IMR-90 (cell line): ENCODE data around the gene PTK6. TPM values are rescaled to one million over a fixed set of nuclear protein-coding genes. Genes with fewer than 3 reads are reported as not detected.

Experiments
- ATAC-seq: fragments of 200-7000 bp; cut with Tn5 transposase; 2 replicates; pipeline ENCODE4 v1.9.1; 2020; ENCODE audit warnings: low read depth, mild to moderate bottlenecking, moderate library complexity
- BruUV-seq: library from RNA; stranded (reverse); fragments of 400-500 nt; replicated peaks from 2 replicates; lab custom pipeline; 2021; lab: Mats Ljungman, UMichigan
- CTCF ChIA-PET: fragments of 300-600 bp; formaldehyde crosslinking; extraction: SDS; loops from one replicate; lab custom pipeline; 2021; ENCODE audit warnings: antibody characterized with exemption; lab: Yijun Ruan, JAX
- POLR2A ChIA-PET: fragments of 300-600 bp; sonication (Branson Sonifier 250); formaldehyde crosslinking; loops from one replicate; lab custom pipeline; 2022; ENCODE audit warnings: antibody characterized with exemption; ENCODE audit not compliant: unreplicated experiment; lab: Charles Lee
- DNase-seq: peaks from one replicate; pipeline ENCODE4 v3.0.0; 2013
- H2AFZ ChIP-seq: replicated peaks from 2 replicates; pipeline ENCODE3; 2013; ENCODE audit warnings: low read length, mild to moderate bottlenecking; ENCODE audit not compliant: poor library complexity
- H2AK5ac ChIP-seq: 2 replicates; pipeline ENCODE4 v1.6.1; 2013; ENCODE audit warnings: low read depth, low read length, inconsistent platforms
- H2AK9ac ChIP-seq: replicated peaks from 2 replicates; pipeline ENCODE3; 2013; ENCODE audit warnings: mild to moderate bottlenecking, low read depth, low read length, moderate library complexity; ENCODE audit not compliant: poor library complexity
- H2BK120ac ChIP-seq: 2 replicates; pipeline ENCODE4 v1.6.1; 2013; ENCODE audit warnings: low read depth, low read length, inconsistent platforms
- H2BK15ac ChIP-seq: 3 replicates; pipeline ENCODE4 v1.6.1; 2013; ENCODE audit warnings: low read depth, low read length, inconsistent platforms
- H2BK20ac ChIP-seq: 2 replicates; pipeline ENCODE4 v1.6.1; 2013; ENCODE audit warnings: low read depth, mild to moderate bottlenecking, inconsistent platforms, low read length, moderate library complexity
- H2BK5ac ChIP-seq: 2 replicates; pipeline ENCODE4 v1.6.1; 2013; ENCODE audit warnings: mild to moderate bottlenecking, low read depth, low read length, inconsistent platforms; ENCODE audit not compliant: poor library complexity, severe bottlenecking
- H3K14ac ChIP-seq: replicated peaks from 2 replicates; pipeline ENCODE4 v1.6.1; 2013; ENCODE audit warnings: low read depth, low read length, inconsistent platforms
- H3K18ac ChIP-seq: 2 replicates; pipeline ENCODE4 v1.6.1; 2013; ENCODE audit warnings: low read depth, low read length, control low read depth
- H3K23ac ChIP-seq: 2 replicates; pipeline ENCODE4 v1.6.1; 2013; ENCODE audit warnings: low read depth, low read length, inconsistent platforms
- H3K27ac ChIP-seq: 2 replicates; pipeline ENCODE4 v1.5.1; 2013; ENCODE audit warnings: mild to moderate bottlenecking, control low read depth, low read length; ENCODE audit not compliant: insufficient read depth
- H3K27me3 ChIP-seq: 2 replicates; pipeline ENCODE4 v1.6.1; 2013; ENCODE audit warnings: low read length; ENCODE audit not compliant: control insufficient read depth, insufficient read depth
- H3K36me3 ChIP-seq: 2 replicates; pipeline ENCODE4 v1.6.1; 2013; ENCODE audit warnings: low read length, mixed read lengths; ENCODE audit not compliant: control insufficient read depth, insufficient read depth
- H3K4ac ChIP-seq: 2 replicates; pipeline ENCODE4 v1.6.1; 2013; ENCODE audit warnings: low read depth, low read length, inconsistent platforms
- H3K4me1 ChIP-seq: 2 replicates; pipeline ENCODE4 v1.6.1; 2013; ENCODE audit warnings: low read length, mixed read lengths; ENCODE audit not compliant: control insufficient read depth, insufficient read depth
- H3K4me2 ChIP-seq: 2 replicates; pipeline ENCODE4 v1.6.1; 2013; ENCODE audit warnings: low read depth, mild to moderate bottlenecking, control low read depth, low read length, moderate library complexity
- H3K4me3 ChIP-seq: 2 replicates; pipeline ENCODE4 v1.5.1; 2013; ENCODE audit warnings: low read depth, mild to moderate bottlenecking, control low read depth, low read length, moderate library complexity; ENCODE audit not compliant: insufficient read depth
- H3K56ac ChIP-seq: 2 replicates; pipeline ENCODE4 v1.6.1; 2013; ENCODE audit warnings: low read length, inconsistent platforms; ENCODE audit not compliant: insufficient read depth; ENCODE audit errors: extremely low read depth
- H3K79me1 ChIP-seq, 2 experiments: 2 replicates each; pipeline ENCODE4 v1.6.1; 2013; ENCODE audit warnings: low read length in 2 of 2, inconsistent platforms in 1 of 2, low read depth in 1 of 2
- H3K9ac ChIP-seq: 2 replicates; pipeline ENCODE4 v1.6.1; 2013; ENCODE audit warnings: low read depth, low read length, control low read depth
- H3K9me1 ChIP-seq: 2 replicates; pipeline ENCODE4 v1.6.1; 2013; ENCODE audit warnings: low read length, inconsistent platforms; ENCODE audit not compliant: insufficient read depth
- H3K9me3 ChIP-seq: 2 replicates; pipeline ENCODE4 v1.6.1; 2013; ENCODE audit warnings: low read length; ENCODE audit not compliant: control insufficient read depth, insufficient read depth
- H4K20me1 ChIP-seq: 2 replicates; pipeline ENCODE4 v1.6.1; 2013; ENCODE audit warnings: low read length, inconsistent platforms; ENCODE audit not compliant: insufficient read depth
- H4K5ac ChIP-seq: 2 replicates; pipeline ENCODE4 v1.6.1; 2013; ENCODE audit warnings: mild to moderate bottlenecking, low read depth, low read length, control low read depth
- H4K8ac ChIP-seq, 2 experiments: 2 replicates each; pipeline ENCODE4 v1.6.1; 2013; ENCODE audit warnings: low read depth in 2 of 2, low read length in 2 of 2, control low read depth in 1 of 2, inconsistent platforms in 1 of 2
- H4K91ac ChIP-seq: 2 replicates; pipeline ENCODE4 v1.6.1; 2013; ENCODE audit warnings: low read depth, low read length, inconsistent platforms; ENCODE audit not compliant: insufficient read depth
- BHLHE40 ChIP-seq: fragments of 150-350 bp; IDR thresholded peaks from 2 replicates; pipeline ENCODE4 v1.6.1; 2016; ENCODE audit warnings: mild to moderate bottlenecking, low read depth, low read length
- CEBPB ChIP-seq: IDR thresholded peaks from 2 replicates; pipeline ENCODE4 v1.6.1; 2012; ENCODE audit warnings: low read depth, low read length, improper control_type of control experiment
- CHD1 ChIP-seq: IDR thresholded peaks from 2 replicates; pipeline ENCODE4 v1.6.1; 2012; ENCODE audit warnings: low read depth, low read length, improper control_type of control experiment
- MAFK ChIP-seq: IDR thresholded peaks from 2 replicates; pipeline ENCODE4 v1.6.1; 2012; ENCODE audit warnings: low read depth, low read length, improper control_type of control experiment
- MAZ ChIP-seq: IDR thresholded peaks from 2 replicates; pipeline ENCODE4 v1.6.1; 2012; ENCODE audit warnings: low read depth, mild to moderate bottlenecking, low read length, improper control_type of control experiment, moderate library complexity, borderline replicate concordance
- MXI1 ChIP-seq: IDR thresholded peaks from 2 replicates; pipeline ENCODE4 v1.6.1; 2012; ENCODE audit warnings: low read depth, mild to moderate bottlenecking, low read length, moderate library complexity, borderline replicate concordance
- NFE2L2 ChIP-seq: fragments of 150-350 bp; IDR thresholded peaks from 2 replicates; pipeline ENCODE4 v1.6.1; 2016; ENCODE audit warnings: low read depth, mild to moderate bottlenecking, low read length
- POLR2A ChIP-seq: IDR thresholded peaks from 2 replicates; pipeline ENCODE4 v1.6.1; 2012; ENCODE audit warnings: mild to moderate bottlenecking, low read depth, low read length
- RAD21 ChIP-seq: IDR thresholded peaks from 2 replicates; pipeline ENCODE4 v1.6.1; 2012; ENCODE audit warnings: low read length, improper control_type of control experiment
- RCOR1 ChIP-seq: IDR thresholded peaks from 2 replicates; pipeline ENCODE4 v1.6.1; 2012; ENCODE audit warnings: mild to moderate bottlenecking, low read length, improper control_type of control experiment; ENCODE audit not compliant: insufficient replicate concordance
- RFX5 ChIP-seq: IDR thresholded peaks from 2 replicates; pipeline ENCODE4 v1.8.0; 2012; ENCODE audit warnings: low read depth, mild to moderate bottlenecking, low read length, moderate library complexity
- SMC3 ChIP-seq: fragments of 150-350 bp; IDR thresholded peaks from 2 replicates; pipeline ENCODE4 v1.6.1; 2016; ENCODE audit warnings: low read depth, mild to moderate bottlenecking, antibody characterized with exemption, low read length, moderate library complexity
- WGBS, 2 experiments: methylation state at CpG; one replicate each; pipeline versions ENCODE4 v1.1.5 to v1.1.7; 2013; ENCODE audit warnings: missing lambda C conversion rate in 2 of 2; ENCODE audit not compliant: insufficient read length in 1 of 2; ENCODE audit errors: extremely low coverage in 2 of 2; 5-methylcytosine and 5-hydroxymethylcytosine counted together
- dilution Hi-C: fragments of 300-500 bp; cut with HindIII; formaldehyde crosslinking; loops from one replicate; pipeline ENCODE4 v1.14.3; 2018; ENCODE audit warnings: low sequenced_read_pairs; ENCODE audit not compliant: unreplicated experiment
- in situ Hi-C: fragments of 300-500 bp; cut with MboI; formaldehyde crosslinking; loops from 3 replicates; pipeline ENCODE4 v1.14.3; 2019; ENCODE audit warnings: low sequenced_read_pairs, inconsistent platforms, mixed read lengths
- intact Hi-C: fragments of 100-400 bp; cut with micrococcal nuclease; formaldehyde crosslinking; loops from 2 replicates; pipeline ENCODE4 v1.10.0; 2022
- polyA plus RNA-seq, 3 experiments: library from polyadenylated mRNA; depleted of rRNA; stranded (reverse); fragments of >200 nt; gene quantifications; 2 replicates each; pipeline ENCODE4 v1.2.3, GENCODE V29; 2012; ENCODE audit warnings: low replicate concordance in 1 of 3
- total RNA-seq: library from RNA; depleted of rRNA; stranded (reverse); fragments of >200 nt; gene quantifications from 2 replicates; pipeline ENCODE4 v1.2.3, GENCODE V29; 2012
- TF ChIP-seq, protein P1 (sequence below): conservative IDR thresholded peaks from 2 replicates; pipeline ENCODE4 v1.5.1; 2012; ENCODE audit warnings: mild to moderate bottlenecking, low read depth, low read length, improper control_type of control experiment
- TF ChIP-seq, protein P2 (sequence below): fragments of 150-350 bp; IDR thresholded peaks from 2 replicates; pipeline ENCODE4 v1.6.1; 2016; ENCODE audit warnings: low read depth, mild to moderate bottlenecking, low read length, moderate library complexity, borderline replicate concordance
- TF ChIP-seq, protein P3 (sequence below): fragments of 150-350 bp; IDR thresholded peaks from 2 replicates; pipeline ENCODE4 v1.6.1; 2017; ENCODE audit warnings: mild to moderate bottlenecking, antibody characterized with exemption, low read length, low read depth

Gene PTK6
- total and polyA plus RNA-seq, 2 of the 4 experiments (the other 2 are of a cell fraction): not detected

DNA sequence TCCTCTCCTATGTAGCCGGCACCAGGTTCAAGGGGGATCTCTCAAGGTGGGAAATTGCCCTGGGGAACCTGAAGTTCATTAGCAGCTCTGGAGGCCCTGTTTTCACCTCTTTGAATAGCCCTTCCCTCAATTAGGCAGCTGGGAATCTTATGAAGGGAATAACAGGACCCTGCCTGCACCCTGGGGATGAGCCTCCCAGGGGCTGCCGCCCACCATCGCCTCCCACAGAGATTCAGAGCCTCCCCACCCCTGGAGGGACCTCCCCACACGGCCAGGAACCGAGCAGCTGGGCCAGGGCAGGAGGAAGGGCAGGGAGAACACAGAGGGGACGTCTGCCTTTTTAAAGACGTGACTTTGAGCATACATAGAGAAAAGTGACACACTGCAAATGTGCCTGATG lies 33.7 kb downstream of the PTK6 start:
- in situ Hi-C loops (no loop called here), intact Hi-C loops (no loop called here), dilution Hi-C loops (no loop called here)
- DNase-seq (no peak), ATAC-seq (no peak)
- H3K79me1 ChIP-seq: no peaks in the 10 kb centered on the region
- no peak overlapping the region for H3K4me3 ChIP-seq
- no peak overlapping the region for H2BK120ac ChIP-seq
- no peak overlapping the region for H3K27ac ChIP-seq
- no peaks in the 10 kb centered on the region for H3K36me3 ChIP-seq
- H2BK20ac ChIP-seq: no peak overlapping the region
- no peak overlapping the region for H2BK5ac ChIP-seq
- H4K20me1 ChIP-seq: no peaks in the 10 kb centered on the region
- no peak overlapping the region for H4K5ac ChIP-seq
- TF ChIP-seq CEBPB: no peak
- TF ChIP-seq, protein P1, sequence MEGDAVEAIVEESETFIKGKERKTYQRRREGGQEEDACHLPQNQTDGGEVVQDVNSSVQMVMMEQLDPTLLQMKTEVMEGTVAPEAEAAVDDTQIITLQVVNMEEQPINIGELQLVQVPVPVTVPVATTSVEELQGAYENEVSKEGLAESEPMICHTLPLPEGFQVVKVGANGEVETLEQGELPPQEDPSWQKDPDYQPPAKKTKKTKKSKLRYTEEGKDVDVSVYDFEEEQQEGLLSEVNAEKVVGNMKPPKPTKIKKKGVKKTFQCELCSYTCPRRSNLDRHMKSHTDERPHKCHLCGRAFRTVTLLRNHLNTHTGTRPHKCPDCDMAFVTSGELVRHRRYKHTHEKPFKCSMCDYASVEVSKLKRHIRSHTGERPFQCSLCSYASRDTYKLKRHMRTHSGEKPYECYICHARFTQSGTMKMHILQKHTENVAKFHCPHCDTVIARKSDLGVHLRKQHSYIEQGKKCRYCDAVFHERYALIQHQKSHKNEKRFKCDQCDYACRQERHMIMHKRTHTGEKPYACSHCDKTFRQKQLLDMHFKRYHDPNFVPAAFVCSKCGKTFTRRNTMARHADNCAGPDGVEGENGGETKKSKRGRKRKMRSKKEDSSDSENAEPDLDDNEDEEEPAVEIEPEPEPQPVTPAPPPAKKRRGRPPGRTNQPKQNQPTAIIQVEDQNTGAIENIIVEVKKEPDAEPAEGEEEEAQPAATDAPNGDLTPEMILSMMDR: no peak
- TF ChIP-seq RAD21: no peak
- no peak for TF ChIP-seq MXI1
- no peak for TF ChIP-seq MAZ
- TF ChIP-seq, protein P2, sequence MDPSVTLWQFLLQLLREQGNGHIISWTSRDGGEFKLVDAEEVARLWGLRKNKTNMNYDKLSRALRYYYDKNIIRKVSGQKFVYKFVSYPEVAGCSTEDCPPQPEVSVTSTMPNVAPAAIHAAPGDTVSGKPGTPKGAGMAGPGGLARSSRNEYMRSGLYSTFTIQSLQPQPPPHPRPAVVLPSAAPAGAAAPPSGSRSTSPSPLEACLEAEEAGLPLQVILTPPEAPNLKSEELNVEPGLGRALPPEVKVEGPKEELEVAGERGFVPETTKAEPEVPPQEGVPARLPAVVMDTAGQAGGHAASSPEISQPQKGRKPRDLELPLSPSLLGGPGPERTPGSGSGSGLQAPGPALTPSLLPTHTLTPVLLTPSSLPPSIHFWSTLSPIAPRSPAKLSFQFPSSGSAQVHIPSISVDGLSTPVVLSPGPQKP: no peak
- no peak for TF ChIP-seq MAFK
- no peak for TF ChIP-seq CHD1
- TF ChIP-seq BHLHE40: no peak
- no peak for TF ChIP-seq RCOR1
- TF ChIP-seq, protein P3, sequence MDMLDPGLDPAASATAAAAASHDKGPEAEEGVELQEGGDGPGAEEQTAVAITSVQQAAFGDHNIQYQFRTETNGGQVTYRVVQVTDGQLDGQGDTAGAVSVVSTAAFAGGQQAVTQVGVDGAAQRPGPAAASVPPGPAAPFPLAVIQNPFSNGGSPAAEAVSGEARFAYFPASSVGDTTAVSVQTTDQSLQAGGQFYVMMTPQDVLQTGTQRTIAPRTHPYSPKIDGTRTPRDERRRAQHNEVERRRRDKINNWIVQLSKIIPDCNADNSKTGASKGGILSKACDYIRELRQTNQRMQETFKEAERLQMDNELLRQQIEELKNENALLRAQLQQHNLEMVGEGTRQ: no peak
- no peak for TF ChIP-seq RFX5
- TF ChIP-seq SMC3: no peak
- TF ChIP-seq POLR2A: no peak
- TF ChIP-seq NFE2L2: no peak
- no peak overlapping the region for H3K23ac ChIP-seq
- no peak overlapping the region for H3K9ac ChIP-seq
- H3K27me3 ChIP-seq: peaks cover 53% of the 10 kb centered on the region
- no peak overlapping the region for H4K91ac ChIP-seq
- H3K9me3 ChIP-seq: peaks cover 29% of the 10 kb centered on the region
- H3K4ac ChIP-seq: no peak overlapping the region
- H3K4me1 ChIP-seq: 0 out of 2 replicates have a peak, but pooled peaks cover 3% of the 10 kb centered on the region
- H2AK5ac ChIP-seq: no peak overlapping the region
- no peaks in the 10 kb centered on the region for H3K9me1 ChIP-seq
- no TSS peak for BruUV-seq
- CTCF ChIA-PET: no interaction called here
- no peak overlapping the region for H3K18ac ChIP-seq
- H3K56ac ChIP-seq: no peak overlapping the region
- no peak overlapping the region for H2AFZ ChIP-seq
- no peak overlapping the region for H2AK9ac ChIP-seq
- H3K4me2 ChIP-seq: no peak overlapping the region
- no peak overlapping the region for H2BK15ac ChIP-seq
- no peak overlapping the region for H4K8ac ChIP-seq
- H3K14ac ChIP-seq: no peak overlapping the region
- POLR2A ChIA-PET: no interaction called here
- WGBS, 2 experiments: 40% methylated on average over 1 of the region's 7 CpGs; no CpG with 5 or more reads in 1 of the 2 experiments
